ENCODE measurements around the gene USP25.

DNA sequence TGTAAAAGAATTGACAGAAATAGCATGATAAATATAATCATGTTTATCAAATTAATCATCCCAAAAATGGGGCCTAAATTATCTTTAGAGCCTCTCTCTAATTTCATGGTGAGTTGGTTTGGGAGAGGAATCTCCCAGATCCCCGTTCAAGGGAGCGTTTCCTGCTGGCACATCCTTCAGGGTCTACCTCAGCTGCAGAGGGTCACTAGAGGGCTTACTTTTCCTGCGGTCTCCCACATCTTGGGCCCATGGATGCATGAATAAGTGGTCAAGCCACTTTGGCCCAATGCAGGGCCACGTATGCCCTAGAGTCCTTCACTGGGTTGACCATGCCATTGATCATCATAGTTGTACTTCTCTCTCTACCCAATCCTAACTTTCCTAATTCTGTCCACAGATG lies 164.1 kb downstream of the USP25 start:
- TF ChIP-seq, protein P1, sequence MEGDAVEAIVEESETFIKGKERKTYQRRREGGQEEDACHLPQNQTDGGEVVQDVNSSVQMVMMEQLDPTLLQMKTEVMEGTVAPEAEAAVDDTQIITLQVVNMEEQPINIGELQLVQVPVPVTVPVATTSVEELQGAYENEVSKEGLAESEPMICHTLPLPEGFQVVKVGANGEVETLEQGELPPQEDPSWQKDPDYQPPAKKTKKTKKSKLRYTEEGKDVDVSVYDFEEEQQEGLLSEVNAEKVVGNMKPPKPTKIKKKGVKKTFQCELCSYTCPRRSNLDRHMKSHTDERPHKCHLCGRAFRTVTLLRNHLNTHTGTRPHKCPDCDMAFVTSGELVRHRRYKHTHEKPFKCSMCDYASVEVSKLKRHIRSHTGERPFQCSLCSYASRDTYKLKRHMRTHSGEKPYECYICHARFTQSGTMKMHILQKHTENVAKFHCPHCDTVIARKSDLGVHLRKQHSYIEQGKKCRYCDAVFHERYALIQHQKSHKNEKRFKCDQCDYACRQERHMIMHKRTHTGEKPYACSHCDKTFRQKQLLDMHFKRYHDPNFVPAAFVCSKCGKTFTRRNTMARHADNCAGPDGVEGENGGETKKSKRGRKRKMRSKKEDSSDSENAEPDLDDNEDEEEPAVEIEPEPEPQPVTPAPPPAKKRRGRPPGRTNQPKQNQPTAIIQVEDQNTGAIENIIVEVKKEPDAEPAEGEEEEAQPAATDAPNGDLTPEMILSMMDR (IDR thresholded peaks at IDR 0.05; ENCODE audit: low read depth, low read length, poor library complexity, severe bottlenecking): no peak
- TF ChIP-seq EZH2phosphoT487 (IDR thresholded peaks at IDR 0.05; ENCODE audit: borderline replicate concordance, low read length): no peak

All from DOHH2 (cell line).